DOHH2 (cell line): Measurements from ENCODE around the gene ANXA2.

Source experiments
- CTCF ChIP-seq: fragments of 200-600 bp; sonication (generic); IDR thresholded peaks from one replicate; pipeline ENCODE4 v1.5.1; 2014; ENCODE audit warnings: antibody characterized with exemption, mild to moderate bottlenecking, low read depth, low read length; ENCODE audit not compliant: poor library complexity, severe bottlenecking
- EZH2phosphoT487 ChIP-seq: fragments of 200-600 bp; sonication (generic); IDR thresholded peaks from 2 replicates; pipeline ENCODE4 v1.6.1; 2017; ENCODE audit warnings: borderline replicate concordance, mild to moderate bottlenecking, antibody characterized with exemption, low read length, moderate library complexity, mixed read lengths

- TF ChIP-seq EZH2phosphoT487 = no peak
- TF ChIP-seq CTCF = no peak
These were observed 33.2 kb downstream of the ANXA2 start for GRCh38 chr15:60364612-60364924.
